GM18499 (cell line): Measurements from ENCODE around the gene CCL11.

Experiments used
- ATAC-seq: cut with Tn5 transposase; IDR thresholded peaks from one replicate; pipeline ENCODE4 v1.9.1; 2021; ENCODE audit warnings: moderate number of reproducible peaks; ENCODE audit not compliant: insufficient read depth, unreplicated experiment

The CCL11 gene

DNA sequence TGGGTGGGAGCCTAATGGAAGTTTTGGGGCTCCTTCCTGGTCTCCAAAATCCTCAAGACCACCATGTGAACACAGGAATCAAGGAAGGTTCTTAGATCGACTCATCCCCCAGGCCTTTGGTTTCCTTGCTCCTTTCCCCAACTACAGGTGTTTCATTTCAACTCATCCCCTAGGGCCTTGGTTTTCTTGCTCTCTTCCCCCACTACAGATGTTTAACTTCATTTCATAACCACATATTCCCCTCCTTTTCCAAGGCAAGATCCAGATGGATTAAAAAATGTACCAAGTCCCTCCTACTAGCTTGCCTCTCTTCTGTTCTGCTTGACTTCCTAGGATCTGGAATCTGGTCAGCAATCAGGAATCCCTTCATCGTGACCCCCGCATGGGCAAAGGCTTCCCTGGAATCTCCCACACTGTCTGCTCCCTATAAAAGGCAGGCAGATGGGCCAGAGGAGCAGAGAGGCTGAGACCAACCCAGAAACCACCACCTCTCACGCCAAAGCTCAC, at the start of gene CCL11:
TSS of gene CCL11 (plus strand) at position 457 of the 507 bp plus-strand sequence. CDS start 67 bp downstream, outside the sequence.
- ATAC-seq, result no peak

DNA sequence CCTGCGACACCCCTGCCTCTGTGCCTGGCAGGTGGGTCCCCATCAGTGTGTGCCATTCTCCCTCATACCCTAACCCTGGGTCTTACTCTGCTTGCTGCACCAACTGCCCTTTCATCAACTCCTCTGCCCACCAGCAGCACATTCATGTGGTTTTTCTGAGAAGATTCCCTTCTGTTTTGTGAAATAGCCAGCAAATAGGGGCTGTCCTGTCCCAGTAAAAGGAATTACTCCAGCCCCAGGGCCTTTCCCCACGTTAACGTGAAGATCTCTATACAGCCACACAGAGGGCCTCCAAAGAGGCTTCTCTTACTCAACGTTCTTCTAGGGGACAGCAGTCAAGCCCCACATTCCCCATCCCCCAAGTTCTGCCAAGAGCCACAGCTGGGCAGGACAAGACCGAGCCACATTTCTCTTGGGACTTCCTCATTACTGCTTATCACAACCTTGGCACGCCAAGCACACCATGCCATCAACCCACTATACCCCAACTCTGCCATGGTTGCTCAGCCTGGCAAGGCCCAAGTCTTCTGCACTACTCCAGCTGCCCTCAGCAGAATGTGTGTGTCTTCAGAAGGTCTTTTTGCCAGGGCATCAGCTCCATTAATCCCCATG, 49.2 kb upstream of the CCL11 start:
- ATAC-seq, result no peak

DNA sequence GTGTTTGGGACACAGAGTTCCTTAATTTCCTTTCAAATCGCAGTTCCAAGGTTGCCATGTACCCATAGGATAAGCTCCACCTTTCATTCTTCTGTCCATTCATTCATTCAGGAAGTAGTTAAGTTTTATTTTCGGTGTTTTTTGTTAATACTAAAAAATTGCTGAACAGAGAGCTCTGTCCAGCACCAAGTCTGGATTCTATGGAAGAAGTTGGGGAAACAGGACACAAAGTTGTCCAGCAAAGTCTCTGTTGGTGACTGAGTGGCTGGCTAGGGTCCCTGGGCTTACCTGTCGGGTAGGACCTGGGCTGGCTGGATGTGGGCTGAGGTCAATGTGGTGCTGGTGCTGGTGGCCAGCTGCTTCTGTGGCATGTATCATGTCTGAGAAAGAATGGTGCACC, 48.1 kb upstream of the CCL11 start:
- no peak for ATAC-seq

DNA sequence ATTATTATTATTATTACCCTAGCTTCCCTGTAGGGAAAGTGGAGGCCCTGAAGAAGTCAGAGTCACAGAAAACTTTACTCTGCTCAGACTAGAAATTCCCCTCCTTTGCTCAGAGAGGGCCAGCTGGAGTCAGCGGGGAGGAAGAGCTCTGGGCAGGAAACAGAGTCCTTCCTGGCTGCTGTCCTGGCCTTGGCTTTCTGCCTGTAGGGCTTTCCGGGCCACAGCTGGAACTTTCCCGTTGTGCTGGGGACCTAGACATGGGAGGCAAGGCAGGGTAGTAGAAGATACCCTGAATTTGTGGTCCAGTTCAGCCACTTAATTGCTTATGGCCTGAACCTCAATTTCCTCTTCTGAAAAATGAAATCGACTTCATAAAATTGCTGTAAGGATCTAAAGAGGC, 44.5 kb upstream of the CCL11 start:
- no peak for ATAC-seq

DNA sequence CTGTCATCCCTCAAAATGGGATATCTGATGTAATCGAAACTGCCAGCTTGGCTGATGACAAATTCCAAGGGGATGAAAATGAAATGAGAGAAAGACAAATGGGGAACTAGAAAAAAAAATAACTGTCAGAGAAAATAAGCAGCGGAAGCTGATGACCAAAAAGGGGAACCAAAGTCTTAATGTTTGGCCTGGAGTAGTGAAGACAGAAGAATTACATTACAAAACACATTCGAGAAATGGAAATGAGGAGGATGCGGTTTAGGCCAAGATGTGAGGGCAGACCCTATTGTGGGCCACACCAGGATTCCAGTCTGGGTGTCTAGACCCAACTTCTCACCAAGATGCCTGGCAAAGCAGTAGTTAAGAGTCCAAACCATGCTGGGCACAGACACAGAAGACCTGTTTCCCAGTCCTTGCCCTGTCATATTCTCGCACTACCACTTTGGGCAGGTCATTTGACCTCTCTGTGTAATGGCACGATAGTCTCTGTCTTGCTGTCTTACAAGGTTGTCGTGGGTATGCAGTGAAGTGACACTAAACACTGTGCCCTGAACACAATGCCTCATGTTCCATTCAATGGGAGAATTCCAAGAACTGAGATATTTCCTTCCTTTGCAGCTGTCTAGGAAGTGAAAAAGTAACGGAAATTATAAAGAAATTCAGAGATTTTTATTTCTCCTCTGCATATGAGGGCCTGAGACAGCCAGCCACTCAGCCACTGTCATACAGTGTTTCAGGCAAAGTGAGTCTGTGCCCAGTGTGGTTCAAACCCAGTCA, 42.8 kb upstream of the CCL11 start:
- ATAC-seq, result no peak

DNA sequence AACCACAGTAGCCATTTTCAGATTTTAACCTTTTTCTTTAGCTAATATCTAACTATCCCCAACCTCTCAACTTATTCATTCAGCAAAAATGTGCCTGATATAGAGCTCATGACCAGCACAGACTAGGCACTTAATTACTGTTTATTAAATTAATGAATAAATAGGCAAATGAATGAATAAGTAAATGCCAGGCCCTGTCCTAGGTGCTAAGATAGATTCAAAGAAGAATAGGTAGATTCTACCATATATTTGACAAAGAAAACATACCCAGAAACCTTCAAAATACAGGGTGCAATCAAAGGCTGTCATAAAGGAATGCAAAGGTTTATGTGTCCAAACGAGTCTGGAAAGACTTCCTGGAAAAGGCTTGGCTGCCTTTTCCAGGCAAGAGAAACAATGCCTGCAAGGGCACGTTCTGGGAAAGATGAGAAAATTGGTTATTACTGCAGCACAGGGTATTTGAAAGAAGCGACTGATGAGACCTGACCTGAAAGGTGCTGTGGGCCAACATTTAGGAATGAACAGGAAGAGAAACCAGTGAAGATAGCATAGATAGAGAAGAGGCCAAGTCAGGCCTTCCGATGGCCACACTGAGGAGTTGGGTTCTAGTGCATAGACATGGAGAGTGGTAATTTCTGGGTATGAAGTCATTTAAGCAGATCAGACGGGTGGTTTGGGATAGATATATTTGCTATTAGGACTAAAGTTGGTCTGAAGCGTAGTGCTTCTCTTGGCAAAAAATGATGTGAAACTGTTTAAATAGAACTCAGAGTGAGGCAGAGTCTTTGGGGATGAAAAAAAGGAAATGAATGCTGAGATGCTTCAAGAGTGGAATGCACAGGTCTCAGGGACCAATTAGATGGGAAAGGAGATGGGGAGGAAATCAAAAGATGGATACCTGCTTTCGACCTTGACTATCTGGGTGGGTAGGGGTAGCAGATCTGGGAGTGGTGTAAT, 41.9 kb upstream of the CCL11 start:
- no peak for ATAC-seq

DNA sequence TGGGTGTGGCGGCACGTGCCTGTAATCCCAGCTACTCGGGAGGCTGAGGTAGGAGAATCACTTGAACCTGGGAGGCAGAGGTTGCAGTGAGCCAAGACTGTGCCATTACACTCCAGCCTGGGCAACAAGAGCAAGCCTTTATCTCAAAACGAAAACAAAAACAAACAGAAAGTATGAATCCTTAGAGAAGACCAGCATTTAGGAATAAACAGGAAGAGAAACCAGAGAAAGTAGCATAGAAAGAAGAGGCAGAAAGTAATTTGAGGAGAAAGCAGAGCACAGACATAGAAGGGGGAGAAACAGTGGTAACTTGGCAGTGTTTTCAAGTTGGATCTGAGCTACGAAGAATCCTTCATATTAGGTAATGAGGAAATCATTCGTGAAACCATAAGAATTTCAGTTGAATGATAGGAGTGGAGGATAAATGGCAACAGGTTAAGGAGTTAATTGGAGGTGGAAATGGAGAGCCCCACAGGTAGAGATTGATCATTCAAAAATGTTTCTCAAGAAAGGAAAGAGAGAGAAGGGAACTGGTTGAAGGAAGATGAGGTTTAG, 40.1 kb upstream of the CCL11 start:
- ATAC-seq, result no peak

DNA sequence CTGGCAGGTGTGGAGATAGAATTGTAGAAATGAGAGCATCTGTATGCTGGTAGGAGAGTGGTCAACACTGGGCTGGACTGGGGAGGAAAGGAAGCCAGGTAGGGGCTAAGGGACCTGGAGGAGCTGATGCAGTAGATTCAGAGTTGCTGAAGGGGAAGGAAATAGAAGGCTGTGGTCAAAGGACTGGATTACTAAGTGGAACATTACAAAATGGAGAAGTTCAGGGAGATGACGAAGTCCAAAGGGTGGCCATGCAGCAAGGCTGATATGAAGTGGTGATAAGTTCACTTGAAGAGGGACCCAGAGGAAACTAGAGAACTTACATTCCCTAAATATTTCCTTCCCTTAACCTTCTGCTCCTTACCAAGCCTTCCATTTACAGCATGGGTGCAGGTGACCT, 39.1 kb upstream of the CCL11 start:
- no peak for ATAC-seq

DNA sequence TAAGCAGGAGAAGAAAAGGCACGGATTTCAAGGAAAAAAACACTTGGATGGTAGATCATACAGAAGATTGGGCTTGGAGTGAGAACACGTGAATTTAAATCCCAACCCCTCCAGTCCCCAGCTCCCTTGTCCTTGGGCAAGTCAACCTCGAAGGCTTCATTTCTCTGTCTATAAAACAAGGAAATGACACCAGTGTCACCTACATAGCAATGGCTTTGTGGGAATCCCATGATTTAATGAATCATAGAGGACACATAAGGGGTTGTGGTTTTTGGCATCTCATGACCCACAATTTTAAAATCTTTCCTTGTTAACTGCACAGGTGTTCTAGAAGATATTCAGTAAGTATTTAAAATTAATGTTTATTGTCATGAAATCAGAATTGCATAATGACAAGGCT, 38.7 kb upstream of the CCL11 start:
- no peak for ATAC-seq

DNA sequence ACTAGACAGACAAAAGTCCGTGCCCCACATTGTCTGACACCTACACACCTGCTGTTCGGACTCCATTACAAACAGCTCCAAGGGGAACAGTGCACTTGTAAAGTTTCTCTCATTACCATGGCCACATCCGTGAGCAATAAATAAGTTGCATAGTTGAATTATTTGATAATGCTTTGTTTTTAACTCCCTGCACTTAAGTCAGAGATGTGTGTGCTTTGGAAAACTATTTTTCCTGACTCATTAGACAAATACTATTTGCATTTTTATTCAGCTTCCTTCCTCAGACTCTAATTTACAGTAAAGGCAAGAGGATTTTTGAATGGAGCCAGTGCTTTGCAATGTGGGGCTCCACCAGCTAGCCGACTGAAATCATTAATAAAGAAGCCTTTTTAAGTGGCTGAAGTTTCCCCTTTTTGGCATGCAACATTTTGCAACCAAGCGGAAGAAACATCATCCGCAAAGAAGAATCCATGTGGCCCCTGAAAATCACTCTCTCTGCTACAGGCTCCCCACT, 37.0 kb upstream of the CCL11 start:
- no peak for ATAC-seq

DNA sequence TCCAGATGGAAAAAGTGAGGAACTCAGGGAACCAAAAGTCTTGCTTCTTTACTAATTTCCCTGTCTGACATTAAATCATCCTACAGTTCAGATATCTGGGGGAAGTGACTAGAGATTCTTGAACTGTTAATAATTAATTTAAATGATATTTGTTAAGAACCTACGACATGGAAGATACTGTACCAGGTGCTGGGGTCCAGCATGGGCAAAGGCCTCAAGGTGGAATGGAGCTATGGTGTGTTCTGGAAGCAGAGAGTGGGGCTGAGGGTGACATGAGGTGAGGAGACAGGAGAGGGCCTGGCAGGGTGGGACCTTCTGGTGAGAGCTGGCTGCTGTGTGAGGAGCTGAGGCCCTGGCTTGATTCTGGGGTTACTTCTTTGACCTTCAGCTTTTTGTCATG, 36.5 kb upstream of the CCL11 start:
- no peak for ATAC-seq

DNA sequence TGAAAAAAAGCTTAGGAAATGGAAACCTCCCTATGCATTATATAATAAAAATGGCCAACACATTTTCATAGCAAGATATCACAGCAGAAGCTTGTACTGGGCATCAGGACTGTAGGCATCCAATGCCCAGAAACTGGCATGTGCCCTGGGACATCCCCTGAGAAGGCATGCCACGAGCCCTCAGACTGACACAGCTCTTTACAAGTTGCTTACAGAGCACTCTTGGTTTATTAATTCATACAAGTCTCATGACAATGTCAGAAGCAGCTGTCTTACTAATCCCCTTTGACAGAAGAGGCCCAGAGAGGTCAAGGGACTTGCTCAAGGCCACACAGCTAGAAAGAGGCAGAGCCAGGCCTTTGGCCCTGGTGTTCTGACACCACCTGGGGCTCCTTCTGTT, 36.1 kb upstream of the CCL11 start:
- no peak for ATAC-seq

DNA sequence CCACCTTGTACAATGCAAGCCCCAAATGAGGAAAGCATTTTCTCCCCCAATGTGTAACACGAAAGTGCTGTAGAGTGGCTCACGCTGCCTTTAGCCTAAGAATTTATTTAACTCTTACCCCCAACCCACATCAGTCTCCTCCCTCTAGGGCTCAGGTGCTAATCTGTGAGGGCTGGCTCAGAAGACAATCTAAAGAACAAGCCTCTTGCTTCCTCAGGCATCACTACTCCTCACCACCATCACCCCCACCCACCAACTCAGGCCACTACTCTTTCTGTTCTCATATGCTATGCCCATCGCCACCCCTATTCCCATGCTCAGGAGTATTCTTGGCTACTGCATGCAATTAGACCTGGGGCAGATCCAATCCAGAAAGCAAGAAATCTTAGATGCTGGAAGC, 34.4 kb upstream of the CCL11 start:
- no peak for ATAC-seq

DNA sequence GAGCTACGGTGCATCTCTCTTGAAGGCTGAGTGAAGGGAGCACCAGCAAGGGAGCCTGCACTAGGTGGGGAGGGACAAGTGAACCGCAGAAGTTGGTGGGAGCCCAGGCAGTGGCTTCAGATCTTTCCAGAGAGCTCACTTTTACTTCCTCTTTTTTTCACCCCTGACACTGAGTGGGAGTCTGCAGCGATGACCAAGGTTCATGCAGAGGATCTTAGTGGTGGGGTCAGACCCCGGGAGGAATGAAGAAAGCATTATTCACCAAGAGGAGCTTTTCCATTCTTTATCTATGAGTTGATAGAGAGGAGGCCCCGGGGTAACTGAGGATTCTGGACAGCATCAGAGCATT, 33.5 kb upstream of the CCL11 start:
- ATAC-seq, result no peak

DNA sequence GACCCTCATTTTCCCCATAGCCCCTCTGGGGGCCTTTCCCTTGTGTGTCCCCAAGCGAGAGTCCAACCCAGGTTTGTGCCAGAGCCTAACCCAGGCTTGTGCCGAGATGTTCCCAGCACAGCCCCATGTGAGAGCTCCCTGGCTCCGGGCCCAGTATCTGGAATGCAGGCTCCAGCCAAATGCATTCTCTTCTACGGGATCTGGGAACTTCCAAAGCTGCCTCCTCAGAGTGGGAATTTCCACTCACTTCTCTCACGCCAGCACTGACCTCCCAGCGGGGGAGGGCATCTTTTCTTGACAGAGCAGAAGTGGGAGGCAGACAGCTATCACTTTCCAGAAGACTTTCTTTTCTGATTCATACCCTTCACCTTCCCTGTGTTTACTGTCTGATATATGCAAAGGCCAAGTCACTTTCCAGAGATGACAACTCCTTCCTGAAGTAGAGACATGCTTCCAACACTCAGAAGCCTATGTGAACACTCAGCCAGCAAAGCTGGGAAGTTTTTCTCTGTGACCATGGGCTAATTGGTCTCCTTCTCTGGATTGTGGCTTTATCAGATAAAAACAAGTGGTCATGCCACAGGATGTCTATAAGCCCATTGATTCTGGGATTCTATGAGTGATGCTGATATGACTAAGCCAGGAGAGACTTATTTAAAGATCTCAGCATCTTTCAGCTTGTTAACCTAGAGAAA, 33.0 kb upstream of the CCL11 start:
- no peak for ATAC-seq

DNA sequence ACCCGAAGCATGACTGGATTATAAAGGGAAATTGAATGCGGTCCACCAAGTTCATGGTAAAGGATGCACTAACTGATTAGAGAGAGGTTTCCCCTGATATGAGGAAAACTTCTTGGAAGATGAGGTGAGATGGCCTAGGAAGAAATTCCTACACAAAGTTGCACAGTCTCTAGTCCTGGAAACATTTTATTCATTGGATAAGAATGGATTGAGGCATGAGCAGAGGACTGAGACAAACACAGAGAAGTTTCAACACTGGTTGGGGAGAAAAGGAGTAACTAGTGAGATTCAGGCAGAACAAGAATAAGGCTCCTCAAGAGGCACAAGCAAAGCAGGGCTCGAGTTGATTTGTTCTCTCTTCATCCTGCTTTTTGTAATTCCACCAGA, 32.4 kb upstream of the CCL11 start:
- no peak for ATAC-seq

DNA sequence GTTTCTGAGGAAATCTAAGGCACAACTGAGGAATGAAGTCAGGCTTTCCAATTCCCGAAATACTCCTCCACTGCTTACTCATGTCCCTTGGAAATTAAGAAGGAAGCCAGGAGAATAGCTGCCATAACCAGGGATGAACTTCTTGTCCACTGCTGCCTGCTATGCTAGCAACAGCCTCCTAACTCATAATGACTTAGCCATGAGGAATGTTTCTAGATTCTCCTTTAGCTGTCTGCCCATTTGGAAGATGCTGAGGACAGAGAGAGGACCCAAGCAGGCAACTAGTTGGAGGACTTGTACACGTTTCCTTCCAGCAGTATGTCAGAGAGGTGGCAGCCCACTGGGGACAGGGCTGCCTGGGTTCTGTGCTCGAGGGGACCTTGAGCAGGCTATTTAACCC, 31.4 kb upstream of the CCL11 start:
- no peak for ATAC-seq

DNA sequence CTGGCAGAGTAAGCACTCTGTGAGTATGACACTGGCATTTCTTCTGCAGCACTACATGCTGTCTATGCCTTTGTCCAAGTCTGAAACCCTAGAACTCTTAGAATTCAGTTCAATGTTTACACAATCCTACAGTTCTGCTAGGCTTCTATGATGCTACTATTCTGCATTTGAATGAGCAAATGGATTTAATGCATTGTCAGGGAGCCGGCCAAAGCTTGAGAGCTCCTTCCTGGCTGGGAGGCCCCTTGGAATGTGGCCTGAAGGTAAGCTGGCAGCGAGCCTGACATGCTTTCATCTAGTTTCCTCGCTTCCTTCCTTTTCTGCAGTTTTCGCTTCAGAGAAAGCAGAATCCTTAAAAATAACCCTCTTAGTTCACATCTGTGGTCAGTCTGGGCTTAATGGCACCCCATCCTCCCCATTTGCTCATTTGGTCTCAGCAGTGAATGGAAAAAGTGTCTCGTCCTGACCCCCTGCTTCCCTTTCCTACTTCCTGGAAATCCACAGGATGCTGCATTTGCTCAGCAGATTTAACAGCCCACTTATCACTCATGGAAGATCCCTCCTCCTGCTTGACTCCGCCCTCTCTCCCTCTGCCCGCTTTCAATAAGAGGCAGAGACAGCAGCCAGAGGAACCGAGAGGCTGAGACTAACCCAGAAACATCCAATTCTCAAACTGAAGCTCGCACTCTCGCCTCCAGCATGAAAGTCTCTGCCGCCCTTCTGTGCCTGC, 30.7 kb upstream of the CCL11 start, which contains the start of gene CCL2:
TSS of gene CCL2 (plus strand) at position 635 of the 730 bp plus-strand sequence. CDS start at position 700, 65 bp downstream.
- ATAC-seq, result no peak

DNA sequence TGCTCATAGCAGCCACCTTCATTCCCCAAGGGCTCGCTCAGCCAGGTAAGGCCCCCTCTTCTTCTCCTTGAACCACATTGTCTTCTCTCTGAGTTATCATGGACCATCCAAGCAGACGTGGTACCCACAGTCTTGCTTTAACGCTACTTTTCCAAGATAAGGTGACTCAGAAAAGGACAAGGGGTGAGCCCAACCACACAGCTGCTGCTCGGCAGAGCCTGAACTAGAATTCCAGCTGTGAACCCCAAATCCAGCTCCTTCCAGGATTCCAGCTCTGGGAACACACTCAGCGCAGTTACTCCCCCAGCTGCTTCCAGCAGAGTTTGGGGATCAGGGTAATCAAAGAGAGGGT, 30.2 kb upstream of the CCL11 start:
- ATAC-seq, result no peak
